GM18861 (cell line): ENCODE data around the gene DDX56.

Source experiments
- ATAC-seq: cut with Tn5 transposase; IDR thresholded peaks from one replicate; pipeline ENCODE4 v1.9.1; 2021; ENCODE audit not compliant: unreplicated experiment

Gene DDX56, protein sequence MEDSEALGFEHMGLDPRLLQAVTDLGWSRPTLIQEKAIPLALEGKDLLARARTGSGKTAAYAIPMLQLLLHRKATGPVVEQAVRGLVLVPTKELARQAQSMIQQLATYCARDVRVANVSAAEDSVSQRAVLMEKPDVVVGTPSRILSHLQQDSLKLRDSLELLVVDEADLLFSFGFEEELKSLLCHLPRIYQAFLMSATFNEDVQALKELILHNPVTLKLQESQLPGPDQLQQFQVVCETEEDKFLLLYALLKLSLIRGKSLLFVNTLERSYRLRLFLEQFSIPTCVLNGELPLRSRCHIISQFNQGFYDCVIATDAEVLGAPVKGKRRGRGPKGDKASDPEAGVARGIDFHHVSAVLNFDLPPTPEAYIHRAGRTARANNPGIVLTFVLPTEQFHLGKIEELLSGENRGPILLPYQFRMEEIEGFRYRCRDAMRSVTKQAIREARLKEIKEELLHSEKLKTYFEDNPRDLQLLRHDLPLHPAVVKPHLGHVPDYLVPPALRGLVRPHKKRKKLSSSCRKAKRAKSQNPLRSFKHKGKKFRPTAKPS

DNA sequence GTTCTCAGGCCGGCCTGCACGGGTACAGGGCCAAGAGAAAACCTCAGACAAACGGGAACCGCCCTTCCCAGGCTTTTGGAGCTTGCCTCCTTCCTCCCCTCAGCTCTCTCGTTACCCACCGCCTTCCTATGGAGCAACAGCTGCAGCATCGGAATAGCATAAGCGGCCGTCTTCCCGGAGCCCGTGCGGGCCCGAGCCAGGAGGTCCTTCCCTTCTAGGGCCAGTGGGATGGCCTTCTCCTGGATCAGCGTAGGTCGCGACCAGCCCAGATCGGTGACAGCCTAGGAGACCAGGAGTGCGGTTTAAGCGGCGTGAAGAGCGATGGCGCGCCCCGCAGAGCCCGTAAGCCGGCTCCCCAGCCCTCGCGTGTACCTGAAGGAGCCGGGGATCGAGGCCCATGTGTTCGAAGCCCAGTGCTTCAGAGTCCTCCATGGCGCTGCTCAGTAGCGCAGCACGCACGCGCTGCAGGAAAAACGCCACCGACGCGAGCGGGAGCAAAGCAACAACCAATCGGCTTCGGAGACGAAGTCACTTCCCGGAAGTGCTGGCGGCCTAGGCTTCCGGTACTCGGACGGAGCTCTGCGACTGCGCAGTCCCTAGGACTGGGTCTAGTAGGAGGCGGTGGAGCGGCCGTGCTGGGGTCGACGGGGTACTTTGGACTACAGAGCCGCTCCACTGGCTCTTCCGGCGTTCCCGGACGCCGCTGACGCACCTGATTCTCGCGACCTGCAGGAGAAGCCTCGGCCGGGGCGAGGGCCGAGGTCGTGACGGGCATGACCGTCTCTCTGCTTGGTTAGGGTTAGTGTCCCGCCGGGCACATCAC lies at the start of gene DDX56:
DDX56 (minus strand) TSS at position 445 of the 823 bp plus-strand sequence; CDS start at position 432, 13 bp downstream.
- ATAC-seq = peak; percentile 93

DNA sequence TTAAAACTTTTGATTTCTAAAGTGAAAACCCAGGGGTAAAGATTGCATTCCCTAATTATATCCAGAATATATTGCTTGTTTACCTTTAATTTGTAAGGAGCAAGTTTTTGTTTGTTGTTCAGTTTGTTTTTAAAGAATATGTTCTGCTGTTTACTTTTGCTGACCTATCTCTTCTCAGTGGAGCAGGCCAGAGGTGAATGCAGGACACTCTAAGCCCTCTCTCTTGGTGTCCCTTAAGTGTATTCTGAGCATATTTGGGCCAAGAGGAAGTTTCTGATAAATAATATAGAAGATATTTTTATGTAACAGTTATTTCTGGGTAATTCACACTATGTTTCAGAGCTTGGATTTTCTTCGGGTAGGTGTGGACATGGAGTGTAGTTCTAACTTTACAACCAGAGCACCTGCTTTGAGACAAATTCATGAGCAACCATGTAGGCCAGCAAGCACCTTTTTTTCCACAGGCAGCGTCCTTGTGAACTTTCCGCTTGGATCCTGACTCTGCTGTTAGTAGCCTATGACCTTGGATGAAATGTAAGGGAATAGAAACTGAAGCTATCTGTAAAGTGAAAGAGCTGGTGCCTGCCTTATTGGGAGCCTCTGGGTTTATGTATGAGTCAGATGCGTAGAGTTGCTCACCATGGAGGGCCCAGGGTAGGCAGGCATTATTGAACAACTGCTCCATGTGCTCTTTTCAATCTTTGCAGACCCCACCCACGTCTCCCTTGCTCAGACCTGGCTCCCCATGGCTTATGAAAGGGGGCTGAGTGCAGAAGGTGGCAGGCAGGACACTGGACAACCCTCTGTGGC lies 48.8 kb upstream of the DDX56 start:
- peak; percentile 50 for ATAC-seq

DNA sequence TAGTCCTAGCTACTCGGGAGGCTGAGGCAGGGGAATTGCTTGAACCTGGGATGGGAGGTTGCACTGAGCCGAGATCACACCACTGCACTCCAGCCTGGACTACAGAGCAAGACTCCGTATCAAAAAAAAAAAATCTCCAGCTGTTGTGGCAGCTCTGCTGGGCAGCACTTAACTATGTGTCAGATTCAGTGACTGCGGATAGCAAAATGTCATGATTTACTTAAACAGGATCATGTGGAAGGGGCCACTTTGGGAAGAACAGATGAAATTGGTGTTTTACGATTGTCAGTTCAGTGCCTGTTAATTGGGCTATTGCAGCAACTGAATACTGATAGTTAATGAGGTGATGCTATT lies 48.0 kb upstream of the DDX56 start:
- no peak for ATAC-seq

DNA sequence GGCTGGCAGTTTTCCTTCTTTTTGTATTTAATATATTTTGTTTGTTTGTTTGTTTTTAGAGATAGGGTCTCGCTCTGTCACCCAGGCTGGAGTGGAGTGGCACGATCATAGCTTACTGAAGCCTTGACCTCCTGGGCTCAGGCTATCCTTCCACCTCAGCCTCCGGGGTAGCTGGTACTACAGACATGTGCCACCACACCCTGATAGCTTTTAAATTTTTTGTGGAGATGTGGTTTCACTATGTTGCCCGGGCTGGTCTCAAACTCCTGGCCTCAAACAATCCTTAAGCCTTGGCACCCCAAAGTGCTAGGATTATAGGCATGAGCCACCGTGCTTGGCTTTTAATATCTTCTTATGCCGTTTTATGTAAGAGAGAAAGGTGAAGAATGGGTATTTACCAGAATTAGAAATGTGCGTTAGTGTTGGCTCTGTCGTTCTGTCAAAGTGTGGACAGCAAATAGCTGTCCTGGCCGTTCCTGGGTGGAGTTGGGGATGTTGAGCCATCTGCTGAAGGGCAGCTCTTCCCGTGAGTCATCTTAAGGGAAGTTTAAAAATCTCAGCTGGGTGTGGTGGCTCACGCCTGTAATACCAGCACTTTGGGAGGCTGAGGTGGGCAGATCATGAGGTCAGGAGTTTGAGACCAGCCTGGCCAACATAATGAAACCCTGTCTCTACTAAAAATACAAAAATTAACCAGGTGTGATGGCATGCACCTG lies 47.5 kb upstream of the DDX56 start:
- no peak for ATAC-seq

DNA sequence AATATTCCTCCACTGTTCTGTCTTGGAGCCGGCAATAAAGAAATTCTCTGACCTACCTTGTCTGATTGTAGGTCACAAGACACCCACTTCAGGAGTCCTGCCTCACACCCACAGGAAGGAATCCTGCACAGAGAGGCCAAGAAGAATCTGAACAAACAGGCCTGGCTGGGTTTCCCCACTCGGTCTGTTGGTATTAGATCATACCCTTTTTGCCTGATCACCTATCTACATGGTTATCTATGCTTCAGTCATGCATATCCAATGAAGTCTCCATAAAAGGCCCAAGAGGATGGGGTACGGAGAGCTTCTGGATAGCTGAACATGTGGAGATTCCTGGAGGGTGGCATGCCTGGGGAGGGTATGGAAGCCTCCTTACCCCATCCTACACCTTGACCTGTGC lies 45.0 kb upstream of the DDX56 start:
- no peak for ATAC-seq

DNA sequence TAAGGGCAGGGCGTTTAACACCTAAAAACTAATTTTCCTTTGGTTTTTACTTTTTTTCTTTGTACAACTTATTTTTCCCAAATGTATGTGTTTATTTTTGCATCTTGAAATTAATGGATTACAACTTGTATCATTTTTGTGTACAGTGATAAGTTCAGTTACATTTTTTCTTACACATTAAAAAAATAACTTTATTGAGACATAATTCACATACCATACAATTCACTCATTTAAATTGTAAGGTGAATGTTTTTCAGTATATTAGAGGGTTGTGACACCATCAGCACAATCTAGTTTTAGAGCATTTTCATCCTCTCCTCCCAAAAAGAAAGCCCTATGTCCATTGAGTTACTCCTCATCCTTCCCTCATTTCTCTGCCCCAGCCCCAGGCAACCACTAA lies 44.3 kb upstream of the DDX56 start:
- ATAC-seq = no peak

DNA sequence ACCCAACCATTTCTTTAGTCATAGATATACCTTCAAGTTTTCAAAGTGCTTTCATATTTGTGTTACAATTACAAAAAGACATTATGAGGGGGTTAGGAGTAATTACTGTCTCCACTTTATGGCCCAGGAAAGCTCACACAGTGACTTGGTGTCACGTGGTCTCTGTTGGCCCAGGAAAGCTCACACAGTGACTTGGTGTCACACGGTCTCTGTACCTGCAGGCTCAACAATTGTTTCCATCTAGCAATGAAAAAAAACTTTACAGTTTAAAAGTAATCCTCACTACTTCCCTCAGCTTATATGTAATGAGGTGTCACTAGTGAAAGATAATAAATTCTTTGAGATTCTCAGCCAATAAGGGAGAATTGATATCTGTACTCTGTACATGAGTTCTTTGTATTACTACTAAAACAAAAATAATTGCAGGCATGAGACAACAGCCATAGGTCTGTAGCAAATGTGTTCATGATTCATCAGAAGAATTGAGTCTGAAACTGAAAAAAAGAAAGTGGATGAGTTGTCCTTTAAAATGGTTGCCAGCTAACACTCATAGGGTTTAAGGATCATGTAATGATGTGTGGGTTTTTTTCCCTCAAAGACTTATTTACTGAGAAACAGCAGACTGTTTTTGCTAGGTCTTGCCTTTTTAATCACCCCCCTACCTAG lies 43.6 kb upstream of the DDX56 start:
- ATAC-seq = peak; percentile 39

DNA sequence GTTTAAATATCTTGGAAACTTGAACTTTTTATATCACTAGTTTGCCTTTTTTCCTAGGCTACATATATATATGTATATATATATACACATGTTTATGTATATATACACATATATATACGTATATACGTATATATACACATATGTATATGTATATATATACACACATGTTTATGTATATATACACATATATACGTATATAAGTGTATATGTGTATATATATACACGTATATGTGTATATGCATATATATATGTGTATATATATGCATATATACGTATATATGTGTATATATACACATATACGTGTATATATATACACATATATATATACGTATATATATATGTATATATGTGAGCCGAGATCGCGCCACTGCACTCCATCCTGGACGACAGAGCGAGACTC lies 42.8 kb upstream of the DDX56 start:
- ATAC-seq = no peak

DNA sequence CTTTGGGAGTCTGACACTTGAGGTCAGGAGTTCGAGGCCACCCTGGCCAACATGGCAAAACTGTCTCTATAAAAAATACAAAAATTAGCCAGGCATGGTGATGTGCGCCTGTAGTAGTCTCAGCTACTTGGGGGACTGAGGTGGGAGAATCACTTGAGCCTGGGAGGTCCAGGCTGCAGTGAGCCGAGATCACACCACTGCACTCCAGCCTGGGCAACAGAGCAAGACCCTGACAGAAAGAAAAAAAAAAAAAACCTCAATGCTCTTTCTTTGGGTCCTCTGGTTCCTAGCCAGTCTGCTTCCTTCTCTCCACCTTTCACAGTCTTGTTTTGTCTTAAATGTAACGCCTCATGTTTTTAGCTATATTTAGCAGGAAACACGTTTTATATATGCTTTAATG lies 42.1 kb upstream of the DDX56 start:
- ATAC-seq = no peak

DNA sequence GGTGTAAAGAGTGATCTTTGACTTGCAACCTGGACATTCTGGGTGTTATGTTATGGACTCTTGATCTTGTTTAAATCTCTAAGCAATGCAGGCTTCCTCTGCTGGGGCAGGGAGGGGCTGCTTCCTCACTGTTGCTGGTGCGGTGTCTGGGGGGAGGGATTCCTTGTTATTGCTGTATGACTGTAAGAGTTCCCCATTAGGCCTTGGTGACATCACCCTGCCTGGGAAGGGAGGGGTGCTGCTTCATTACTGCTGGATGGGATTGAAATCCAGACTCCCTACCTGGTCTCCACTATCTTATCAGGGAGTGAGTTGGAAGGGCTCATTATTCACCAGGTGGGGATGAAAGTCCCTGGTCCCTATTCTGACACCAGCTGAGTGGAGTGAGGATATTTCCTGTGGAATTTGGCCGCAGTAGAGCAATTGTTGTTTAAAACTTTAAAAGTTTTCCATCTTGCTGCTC lies 41.5 kb upstream of the DDX56 start:
- no peak for ATAC-seq

DNA sequence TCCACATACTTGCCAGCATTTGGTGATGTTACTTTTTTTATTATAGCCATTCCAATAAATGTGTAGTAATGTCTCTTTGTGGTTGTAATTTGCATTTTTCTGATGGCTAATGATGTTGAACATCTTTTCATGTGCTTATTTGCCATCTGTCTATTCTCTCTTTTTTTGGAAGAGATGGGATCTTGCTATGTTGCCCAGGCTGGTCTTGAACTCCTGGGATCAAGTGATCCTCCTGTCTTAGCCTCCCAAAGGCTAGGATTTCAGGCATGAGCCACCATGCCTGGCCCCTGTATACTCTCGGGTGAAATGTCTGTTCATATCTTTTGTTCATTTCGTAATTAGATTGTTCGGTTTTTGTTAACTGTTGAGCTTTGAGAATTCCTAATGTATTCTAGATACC lies 36.1 kb upstream of the DDX56 start:
- no peak for ATAC-seq

DNA sequence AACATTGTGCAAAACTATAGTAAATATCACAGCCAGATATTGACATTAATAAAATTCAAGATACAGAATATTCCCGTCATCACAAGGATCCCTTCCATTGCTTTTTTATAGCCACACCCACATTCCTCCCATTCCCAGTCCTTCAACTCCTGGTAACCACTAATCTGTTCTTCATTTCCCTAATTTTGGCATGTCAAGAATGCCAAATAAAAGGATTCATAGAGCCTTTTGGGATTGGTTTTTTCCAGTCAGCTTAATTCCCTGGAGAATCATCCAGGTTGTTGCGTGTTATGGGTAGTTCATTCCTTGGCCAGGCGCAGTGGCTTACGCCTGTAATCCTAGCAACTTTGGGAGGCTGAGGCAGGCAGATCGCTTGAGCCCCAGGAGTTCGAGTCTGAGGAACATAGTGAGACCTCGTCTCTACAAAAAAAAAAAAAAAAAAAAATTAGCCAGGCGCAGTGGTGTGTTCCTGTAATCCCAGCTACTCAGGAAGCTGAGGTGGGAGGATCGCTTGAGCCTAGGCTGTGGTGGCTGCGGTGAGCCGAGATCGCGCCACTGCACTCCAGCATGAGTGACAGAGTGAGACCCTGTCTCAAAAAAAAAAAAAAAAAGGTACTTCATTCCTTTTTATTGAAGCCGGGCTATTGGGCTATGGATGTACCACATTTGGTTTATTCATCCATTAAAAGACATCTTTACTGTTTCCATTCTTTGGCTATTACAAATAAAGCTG lies 35.4 kb upstream of the DDX56 start:
- no peak for ATAC-seq

DNA sequence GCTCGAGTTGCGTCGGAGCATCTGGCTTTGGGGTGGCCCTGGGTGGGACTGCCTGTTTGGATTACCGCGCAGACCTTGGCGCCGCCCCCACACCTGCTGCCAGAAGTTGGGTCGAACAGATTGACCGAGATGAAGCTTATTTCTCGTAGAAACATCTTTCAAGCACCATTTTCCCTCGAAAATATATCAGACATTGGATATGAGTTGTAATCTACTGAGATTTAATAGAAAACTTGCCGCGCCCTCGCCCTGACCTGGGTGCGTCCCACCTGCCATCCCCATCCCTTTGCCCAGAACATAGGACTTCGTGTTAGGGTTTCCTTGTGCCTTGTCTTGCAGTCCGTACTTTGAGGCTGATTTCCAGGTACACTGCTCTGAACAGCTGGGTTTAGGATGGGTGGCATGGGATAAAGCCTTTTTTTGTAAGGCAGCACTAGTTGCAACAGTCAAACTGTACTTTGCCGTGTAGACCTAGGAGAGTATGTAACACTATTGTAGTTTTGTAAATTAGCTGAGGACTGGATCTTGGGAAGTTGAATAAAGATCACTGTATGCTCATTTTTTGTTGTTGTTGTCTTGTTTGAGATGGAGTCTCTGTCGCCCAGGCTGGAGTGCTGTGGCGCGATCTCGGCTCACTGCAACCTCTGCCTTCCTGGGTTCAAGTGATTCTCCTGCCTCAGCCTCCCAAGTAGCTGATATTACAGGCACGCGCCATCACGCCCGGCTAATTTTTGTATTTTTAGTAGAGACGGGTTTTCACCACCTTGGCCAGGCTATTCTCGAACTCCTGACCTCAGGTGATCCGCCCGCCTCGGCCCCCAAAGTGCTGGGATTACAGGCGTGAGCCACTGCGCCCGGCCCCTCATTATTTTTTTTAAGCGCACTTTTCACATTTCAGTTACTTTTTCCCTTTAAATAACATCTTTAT lies 33.7 kb upstream of the DDX56 start:
- no peak for ATAC-seq

DNA sequence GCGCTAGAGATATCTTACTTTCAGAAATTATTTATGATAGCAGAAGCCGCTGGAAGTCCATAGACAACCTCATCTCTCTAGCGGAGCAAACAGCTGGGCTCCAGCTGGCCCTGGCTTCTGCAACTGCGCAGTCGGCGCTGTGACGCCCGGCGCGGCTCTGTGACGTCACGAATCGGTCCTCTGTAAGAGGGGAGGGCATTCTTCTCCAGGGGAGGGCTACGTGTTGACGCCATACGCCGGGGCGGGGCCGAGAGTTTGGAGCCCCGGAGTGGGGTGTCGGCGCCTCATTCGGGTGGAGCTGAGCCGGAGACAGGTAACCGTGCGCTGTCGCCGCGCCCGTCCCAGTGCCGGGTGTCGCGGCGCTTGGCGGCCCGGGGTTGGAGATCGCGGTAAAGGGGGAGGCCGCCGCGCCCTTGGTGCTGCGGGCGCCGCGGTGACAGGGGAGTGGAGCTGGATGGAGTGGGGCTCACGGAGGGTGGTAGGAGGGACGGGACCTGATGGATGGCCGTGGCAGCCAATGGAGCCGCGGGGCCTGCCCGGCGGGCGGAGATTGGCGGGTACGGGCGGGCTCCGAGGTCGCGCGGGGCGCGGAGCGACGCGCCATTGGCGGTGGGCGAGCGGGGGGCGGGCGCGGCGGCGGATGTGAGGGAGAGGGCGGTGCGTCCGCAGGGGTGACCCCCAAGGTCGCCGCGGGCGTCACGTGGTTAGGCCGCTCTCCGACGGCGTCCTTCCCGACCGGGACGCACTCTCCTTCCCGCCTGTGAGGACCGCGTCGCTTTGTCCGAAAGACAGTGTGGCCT lies 32.8 kb upstream of the DDX56 start, which contains the start of gene OGDH:
OGDH (plus strand) TSS at position 287 of the 800 bp plus-strand sequence. CDS start 17,717 bp downstream, outside the sequence.
- ATAC-seq = peak; percentile 88

DNA sequence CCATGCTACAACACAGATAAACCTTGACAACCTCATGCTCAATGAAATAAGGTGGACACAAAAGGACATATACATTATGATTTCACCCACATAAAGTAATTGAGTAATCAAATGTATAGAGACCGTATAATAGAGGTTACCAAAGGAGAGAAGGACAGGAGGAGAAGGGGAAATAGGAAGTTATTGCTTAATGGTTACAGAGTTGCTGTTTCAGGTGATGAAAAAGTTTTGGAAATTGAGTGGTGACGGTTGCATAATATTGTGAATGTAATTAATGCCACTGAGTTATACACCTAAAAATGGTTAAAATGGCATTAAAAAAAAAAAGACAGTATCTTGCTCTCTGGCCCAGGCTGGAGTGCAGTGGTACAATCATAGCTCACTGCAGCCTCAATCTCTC lies 31.2 kb upstream of the DDX56 start:
- ATAC-seq = no peak

DNA sequence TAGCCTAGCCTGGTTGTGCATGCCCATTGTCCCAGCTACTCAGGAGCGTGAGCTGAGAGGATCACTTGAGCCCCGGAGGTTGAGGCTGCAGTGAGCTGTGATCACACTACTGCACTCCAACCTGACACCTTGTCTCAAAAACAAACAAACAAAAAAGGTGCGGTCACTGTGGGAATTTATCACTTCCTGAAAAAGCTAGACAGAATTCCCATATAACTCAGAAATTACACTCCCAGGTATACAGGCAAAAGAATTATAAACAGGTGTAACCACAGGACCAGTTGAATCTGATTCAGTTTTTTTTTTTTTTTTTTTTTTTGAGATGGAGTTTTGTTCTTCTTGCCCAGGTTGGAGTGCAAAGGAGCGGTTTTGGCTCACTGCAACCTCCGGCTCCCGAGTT lies 29.5 kb upstream of the DDX56 start:
- ATAC-seq = no peak

DNA sequence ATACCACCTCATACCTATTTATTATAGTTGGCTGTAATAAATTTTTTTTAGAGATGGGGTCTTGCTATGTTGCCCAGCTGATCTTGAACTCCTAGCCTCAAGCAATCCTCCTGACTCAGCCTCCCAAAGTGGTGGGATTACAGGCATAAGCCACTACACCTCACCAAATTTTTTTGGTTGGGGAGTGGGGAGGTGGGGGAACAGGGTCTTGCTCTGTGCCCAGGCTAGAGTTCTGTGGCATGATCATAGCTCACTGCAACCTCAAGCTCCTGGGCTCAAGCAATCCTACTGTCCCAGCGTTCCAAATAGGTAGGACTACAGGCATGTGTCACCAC lies 28.8 kb upstream of the DDX56 start:
- ATAC-seq = no peak
